Uterine smooth muscle cell (primary cell): ENCODE measurements around the gene OR1J1. TPM values are rescaled to one million over a fixed set of nuclear protein-coding genes. Genes with fewer than 3 reads are reported as not detected.

Experiments used
- total RNA-seq: library from RNA; depleted of rRNA; stranded (reverse); fragments of >200 nt; gene quantifications from 2 replicates; pipeline ENCODE4 v1.2.3, GENCODE V29; 2014

OR1J1 gene
- not detected in 2 replicates for total RNA-seq

GRCh38 chr9:122477826-122478225 lies at the start of gene OR1J1:
OR1J1 (minus strand) TSS chr9:122477926; CDS start chr9:122477926, 0 bp downstream.

GRCh38 chr9:122527193-122527592 lies 49.5 kb upstream of the OR1J1 start, which contains the start of gene OR1N1:
OR1N1 (minus strand) TSS chr9:122527293; CDS start chr9:122527293, 0 bp downstream.

GRCh38 chr9:122518841-122519240 lies 41.1 kb upstream of the OR1J1 start, which contains the start of gene OR1J4:
OR1J4 (plus strand) TSS chr9:122519141; CDS start chr9:122519141, 0 bp downstream.

GRCh38 chr9:122510502-122510901 lies 32.8 kb upstream of the OR1J1 start, which contains the start of gene OR1J2:
OR1J2 (plus strand) TSS chr9:122510802; CDS start chr9:122510802, 0 bp downstream.

Other genes starting within 250 kb of the OR1J1 start
- gene LHX6, start 249.0 kb downstream of the OR1J1 start, total RNA-seq = under 0.01 TPM in 1 of 2 replicates, not detected in the other
- 8.2 and 9.1 TPM in 2 replicates for gene RBM18, start 213.1 kb downstream of the OR1J1 start, total RNA-seq
- gene MRRF, start 213.0 kb downstream of the OR1J1 start, total RNA-seq = 33.0 and 50.4 TPM in 2 replicates
- gene PTGS1, start 106.9 kb downstream of the OR1J1 start, total RNA-seq = 11.4 and 31.2 TPM in 2 replicates
- not detected in 2 replicates for gene OR1J2, start 32.9 kb upstream of the OR1J1 start, total RNA-seq
- not detected in 2 replicates for gene OR1J4, start 41.2 kb upstream of the OR1J1 start, total RNA-seq
- not detected in 2 replicates for gene OR1N1, start 49.4 kb upstream of the OR1J1 start, total RNA-seq
- gene OR1N2, start 75.2 kb upstream of the OR1J1 start, total RNA-seq = 0.50 TPM in 1 of 2 replicates, not detected in the other
- not detected in 2 replicates for gene OR1L8, start 105.5 kb upstream of the OR1J1 start, total RNA-seq
- not detected in 2 replicates for gene OR1Q1, start 136.8 kb upstream of the OR1J1 start, total RNA-seq
- not detected in 2 replicates for gene OR1B1, start 179.7 kb upstream of the OR1J1 start, total RNA-seq
- gene OR1L1, start 183.8 kb upstream of the OR1J1 start, total RNA-seq = not detected in 2 replicates
- gene OR1L3, start 197.2 kb upstream of the OR1J1 start, total RNA-seq = not detected in 2 replicates
- not detected in 2 replicates for gene OR1L4, start 246.1 kb upstream of the OR1J1 start, total RNA-seq